OCI-LY3 (cell line): ENCODE data around the gene TRA2B.

Source experiments
- H2AFZ ChIP-seq: fragments of 200-600, 300-600 bp; shearing (Covaris generic); 2 replicates; pipeline ENCODE4 v1.6.0; 2014; ENCODE audit warnings: antibody characterized with exemption, low read depth, low read length
- H3K27ac ChIP-seq: fragments of 200-600, 300-600 bp; sonication (generic); 2 replicates; pipeline ENCODE4 v1.5.1; 2014; ENCODE audit warnings: mild to moderate bottlenecking, low read length, moderate library complexity, mixed read lengths
- H3K27me3 ChIP-seq: fragments of 200-600, 300-600 bp; sonication (generic); 2 replicates; pipeline ENCODE4 v1.6.1; 2014; ENCODE audit warnings: low read depth, low read length, mixed read lengths
- H3K36me3 ChIP-seq: fragments of 200-600, 300-600 bp; sonication (generic); replicated peaks from 2 replicates; pipeline ENCODE3; 2014; ENCODE audit warnings: low read depth, low read length, mixed read lengths
- H3K4me1 ChIP-seq: fragments of 300-600, 200-600 bp; sonication (generic); 2 replicates; pipeline ENCODE4 v1.6.1; 2014; ENCODE audit warnings: low read length, mixed read lengths
- H3K4me2 ChIP-seq: fragments of 200-600, 300-600 bp; sonication (generic); 2 replicates; pipeline ENCODE4 v1.6.1; 2014; ENCODE audit warnings: low read length, mixed read lengths
- H3K4me3 ChIP-seq: fragments of 300-600, 200-600 bp; sonication (generic); 2 replicates; pipeline ENCODE4 v1.5.1; 2014; ENCODE audit warnings: antibody characterized with exemption, mild to moderate bottlenecking, low read length, moderate library complexity
- H3K79me2 ChIP-seq: fragments of 300-600, 200-600 bp; shearing (Covaris generic); 2 replicates; pipeline ENCODE4 v1.6.1; 2014; ENCODE audit warnings: mild to moderate bottlenecking, low read length, mixed read lengths
- H3K9ac ChIP-seq: fragments of 300-600, 200-600 bp; shearing (Covaris generic); 2 replicates; pipeline ENCODE4 v1.6.0; 2014; ENCODE audit warnings: mild to moderate bottlenecking, low read length, moderate library complexity
- H3K9me3 ChIP-seq: fragments of 200-600, 300-600 bp; shearing (Covaris generic); 2 replicates; pipeline ENCODE4 v1.6.1; 2014; ENCODE audit warnings: low read length, mixed read lengths; ENCODE audit not compliant: insufficient read depth
- H4K20me1 ChIP-seq: fragments of 200-600, 300-600 bp; sonication (generic); 2 replicates; pipeline ENCODE4 v1.6.1; 2016; ENCODE audit warnings: low read length, mixed read lengths; ENCODE audit not compliant: insufficient read depth
- CTCF ChIP-seq: fragments of 200-600, 300-600 bp; sonication (generic); IDR thresholded peaks from 2 replicates; pipeline ENCODE4 v1.5.1; 2014; ENCODE audit warnings: antibody characterized with exemption, low read length, low read depth
- EZH2phosphoT487 ChIP-seq: fragments of 200-600 bp; shearing (Covaris generic); IDR thresholded peaks from 2 replicates; pipeline ENCODE4 v1.6.1; 2018; ENCODE audit warnings: antibody characterized with exemption, mixed run types, low read depth

Gene TRA2B

GRCh38 chr3:185934767-185935464 is 2.9 kb downstream of the TRA2B start:
- Histone ChIP-seq H3K4me1 (peaks cover 52% of the 10 kb centered on the region), H3K79me2 (peaks cover 80% of the 10 kb centered on the region), H3K9me3 (no peaks in the 10 kb centered on the region), H4K20me1 (peaks cover 72% of the 10 kb centered on the region), H2AFZ (no peak overlapping the region), H3K4me2 (peak overlapping the region; percentile 92), H3K27ac (0 out of 2 replicates have a peak overlapping the region, but pooled peaks have one; percentile 14), H3K4me3 (peak overlapping the region; percentile 97), H3K27me3 (no peaks in the 10 kb centered on the region), H3K9ac (peak overlapping the region; percentile 100), H3K36me3 (peaks cover 46% of the 10 kb centered on the region)
- no peak for TF ChIP-seq CTCF
- TF ChIP-seq EZH2phosphoT487: no peak

GRCh38 chr3:185934174-185934557 is 3.6 kb downstream of the TRA2B start:
- Histone ChIP-seq H3K4me2 (peak overlapping the region; percentile 92), H2AFZ (no peak overlapping the region), H3K9ac (peak overlapping the region; percentile 100), H3K36me3 (peaks cover 54% of the 10 kb centered on the region), H4K20me1 (peaks cover 80% of the 10 kb centered on the region), H3K27ac (no peak overlapping the region), H3K27me3 (no peaks in the 10 kb centered on the region), H3K79me2 (peaks cover 87% of the 10 kb centered on the region), H3K4me1 (peaks cover 60% of the 10 kb centered on the region), H3K9me3 (no peaks in the 10 kb centered on the region), H3K4me3 (peak overlapping the region; percentile 97)
- no peak for TF ChIP-seq CTCF
- no peak for TF ChIP-seq EZH2phosphoT487

- Histone ChIP-seq H3K4me2 (peak overlapping the region; percentile 92), H3K9me3 (no peaks in the 10 kb centered on the region), H3K36me3 (peaks cover 57% of the 10 kb centered on the region), H3K79me2 (peaks cover 93% of the 10 kb centered on the region), H3K4me3 (peak overlapping the region; percentile 97), H2AFZ (no peak overlapping the region), H3K4me1 (peaks cover 65% of the 10 kb centered on the region), H3K9ac (peak overlapping the region; percentile 100), H3K27ac (no peak overlapping the region), H3K27me3 (no peaks in the 10 kb centered on the region), H4K20me1 (peaks cover 86% of the 10 kb centered on the region)
- TF ChIP-seq CTCF: no peak
- no peak for TF ChIP-seq EZH2phosphoT487
These were observed 4.2 kb downstream of the TRA2B start for GRCh38 chr3:185933374-185934173.
